NCI-H2081 (cell line): ENCODE results near the gene POFUT1.
"Not testable (repeated sequence)": the region's sequence is repeated elsewhere in the genome, so short reads cannot be mapped to it uniquely, and the experiment has no call there.

Source experiments
- DNase-seq, 2 experiments: peaks; one replicate each; lab custom pipeline; 2025; lab: John Stamatoyannopoulos, UW

Gene POFUT1

GRCh38 chr20:32235331-32236047 is 27.8 kb downstream of the POFUT1 start:
- DNase-seq, result no peak

- DNase-seq, result no peak
Observed at GRCh38 chr20:32236048-32236533, 28.4 kb downstream of the POFUT1 start.

- DNase-seq, result peak in 1 of 2 experiments; percentile 19
Observed at GRCh38 chr20:32236819-32237218, 29.1 kb downstream of the POFUT1 start.

- DNase-seq, result no peak
Observed at GRCh38 chr20:32237419-32237818, 29.7 kb downstream of the POFUT1 start.

GRCh38 chr20:32238483-32239425 is 31.1 kb downstream of the POFUT1 start:
- no peak for DNase-seq

- DNase-seq, result no peak
Observed at GRCh38 chr20:32240205-32240604, 32.5 kb downstream of the POFUT1 start.

GRCh38 chr20:32241807-32242206 is 34.1 kb downstream of the POFUT1 start:
- DNase-seq, result no peak

- no peak for DNase-seq
Observed at GRCh38 chr20:32244150-32244823, 36.6 kb downstream of the POFUT1 start.

GRCh38 chr20:32244959-32245358 is 37.3 kb downstream of the POFUT1 start:
- DNase-seq, result no peak

- DNase-seq, result not testable (repeated sequence)
Observed at GRCh38 chr20:32246208-32246607, 38.5 kb downstream of the POFUT1 start.

GRCh38 chr20:32248043-32248442 is 40.4 kb downstream of the POFUT1 start:
- DNase-seq, result no peak

- no peak for DNase-seq
Observed at GRCh38 chr20:32249030-32249738, 41.5 kb downstream of the POFUT1 start.

- DNase-seq, result no peak
Observed at GRCh38 chr20:32251470-32251869, 43.8 kb downstream of the POFUT1 start.

GRCh38 chr20:32252189-32252588 is 44.5 kb downstream of the POFUT1 start:
- DNase-seq, result no peak

- not testable (repeated sequence) for DNase-seq
Observed at GRCh38 chr20:32260973-32261372, 53.3 kb downstream of the POFUT1 start.

- no peak for DNase-seq
Observed at GRCh38 chr20:32261644-32262043, 54.0 kb downstream of the POFUT1 start.

GRCh38 chr20:32263398-32263954 is 55.8 kb downstream of the POFUT1 start:
- no peak for DNase-seq

GRCh38 chr20:32271620-32272019 is 63.9 kb downstream of the POFUT1 start:
- no peak for DNase-seq

GRCh38 chr20:32274359-32274758 is 66.7 kb downstream of the POFUT1 start:
- DNase-seq, result no peak

GRCh38 chr20:32275163-32275562 is 67.5 kb downstream of the POFUT1 start:
- not testable (repeated sequence) for DNase-seq
